K562 (cell line): ENCODE data around the gene NFS1. TPM values are rescaled to one million over a fixed set of nuclear protein-coding genes. Genes with fewer than 3 reads are reported as not detected.

Source experiments
- BACH1 ChIP-seq: fragments of 200-800 bp; sonication (Bioruptor generic); IDR thresholded peaks from 2 replicates; pipeline ENCODE4 v1.6.1; 2016; ENCODE audit warnings: missing genetic modification characterization, missing compliant biosample characterization
- ELF2 ChIP-seq: fragments of 250-450 bp; sonication (Bioruptor Pico); IDR thresholded peaks from 2 replicates; pipeline ENCODE4 v1.5.0; 2021; ENCODE audit warnings: mild to moderate bottlenecking
- ERF ChIP-seq: fragments of 450-650 bp; formaldehyde crosslinking; IDR thresholded peaks from 2 replicates; pipeline ENCODE4 v1.4.0; 2020; ENCODE audit warnings: mild to moderate bottlenecking, mixed read lengths
- FOSL1 ChIP-seq: fragments of 200-800 bp; sonication (Bioruptor generic); conservative IDR thresholded peaks from 2 replicates; pipeline ENCODE4 v1.6.1; 2016; ENCODE audit warnings: missing genetic modification characterization, missing compliant biosample characterization
- FOXJ2 ChIP-seq: fragments of 200-800 bp; sonication (Bioruptor generic); IDR thresholded peaks from 2 replicates; pipeline ENCODE4 v1.6.1; 2016; ENCODE audit warnings: missing genetic modification characterization, missing compliant biosample characterization
- MTA3 ChIP-seq: fragments of 450-650 bp; formaldehyde crosslinking; IDR thresholded peaks from 2 replicates; pipeline ENCODE4 v1.6.1; 2017; ENCODE audit warnings: mild to moderate bottlenecking, borderline replicate concordance
- NCOR1 ChIP-seq: fragments of 450-650 bp; IDR thresholded peaks from 2 replicates; pipeline ENCODE4 v1.6.1; 2016; ENCODE audit warnings: mild to moderate bottlenecking, moderate library complexity
- NEUROD1 ChIP-seq: fragments of 150-350 bp; IDR thresholded peaks from 2 replicates; pipeline ENCODE4 v1.6.1; 2014; ENCODE audit warnings: borderline replicate concordance, low read length, low read depth; ENCODE audit not compliant: partially characterized antibody
- NFRKB ChIP-seq: fragments of 450-650 bp; IDR thresholded peaks from 2 replicates; pipeline ENCODE4 v1.6.1; 2016; ENCODE audit warnings: low read depth
- STAT5A ChIP-seq: IDR thresholded peaks from 2 replicates; pipeline ENCODE4 v1.6.1; 2012; ENCODE audit warnings: low read length, inconsistent platforms, borderline replicate concordance
- ZBTB12 ChIP-seq: fragments of 250-450 bp; sonication (Bioruptor Pico); IDR thresholded peaks from 2 replicates; pipeline ENCODE4 v1.4.0; 2020
- ZBTB7A ChIP-seq: IDR thresholded peaks from 2 replicates; pipeline ENCODE4 v1.6.1; 2011; ENCODE audit warnings: low read depth, mild to moderate bottlenecking, low read length, moderate library complexity, borderline replicate concordance; ENCODE audit not compliant: control insufficient read depth
- ZNF311 ChIP-seq: fragments of 250-450 bp; sonication (Bioruptor Pico); IDR thresholded peaks from 2 replicates; pipeline ENCODE4 v1.4.0; 2020; ENCODE audit warnings: mild to moderate bottlenecking, moderate library complexity
- ZNF79 ChIP-seq: fragments of 250-450 bp; sonication (Bioruptor Pico); IDR thresholded peaks from 2 replicates; pipeline ENCODE4 v1.4.0; 2020; ENCODE audit warnings: low read depth, mild to moderate bottlenecking, moderate library complexity
- polyA plus RNA-seq, 8 experiments: library from polyadenylated mRNA; depleted of rRNA in 4 of 8; stranded (reverse) in 5 of 8; unstranded in 3 of 8; fragments of >200 nt; fragmentation: Nextera tagmentation in 2 of 8; fragmentation: Illumina TruSeq in 1 of 8; extraction: Ambion mirVana in 2 of 8; extraction: Trizol in 1 of 8; gene quantifications; 2 replicates each; pipeline versions ENCODE4 v1.2.1 to v1.2.3, GENCODE V29; 2011 to 2014; ENCODE audit warnings: inconsistent platforms in 1 of 8, missing spikeins in 1 of 8
- total RNA-seq, 7 experiments: library from RNA; depleted of rRNA in 6 of 7; stranded (reverse); fragments of >200 nt in 6 of 7; fragmentation: Illumina TruSeq in 2 of 7; extraction: Trizol in 2 of 7; gene quantifications; 2 replicates each; pipeline versions ENCODE4 v1.2.1 to v1.2.3, GENCODE V29; 2011 to 2021; ENCODE audit warnings: low replicate concordance in 1 of 7
- TF ChIP-seq, protein P1 (sequence below): fragments of 450-650 bp; formaldehyde crosslinking; IDR thresholded peaks from 2 replicates; pipeline ENCODE4 v1.4.0; 2020; ENCODE audit warnings: mild to moderate bottlenecking, moderate library complexity
- TF ChIP-seq, protein P2 (sequence below): fragments of 450-650 bp; formaldehyde crosslinking; IDR thresholded peaks from 2 replicates; pipeline ENCODE4 v1.4.0; 2020; ENCODE audit warnings: mild to moderate bottlenecking
- TF ChIP-seq, protein P3 (sequence below): fragments of 250-450 bp; sonication (Bioruptor Pico); IDR thresholded peaks from 2 replicates; pipeline ENCODE4 v1.5.0; 2021
- TF ChIP-seq, protein P4 (sequence below), 2 experiments: fragments of 450-650 bp; IDR thresholded peaks; 2 replicates each; pipeline ENCODE4 v1.6.1; 2018; ENCODE audit warnings: mild to moderate bottlenecking in 2 of 2, low read depth in 1 of 2; ENCODE audit not compliant: partially characterized antibody in 2 of 2

Gene NFS1
- total and polyA plus RNA-seq, 9 of the 15 experiments (the other 6 are each of a cell fraction or from before 2014, with no cell fraction given) = 11.5 to 84.8 (median 47.1) TPM

- TF ChIP-seq FOSL1 (peak; percentile 62), NEUROD1 (peak; percentile 98), NCOR1 (peak; percentile 57; the same call in 1 of the 2 replicates), NFRKB (peak; percentile 100), FOXJ2 (tag) (peak; percentile 72), ZNF311 (CRISPR knock-in tag) (0 out of 2 replicates have a peak, but pooled peaks have one; percentile 44), MTA3 (peak; percentile 83), ELF2 (0 out of 2 replicates have a peak, but pooled peaks have one; percentile 22), STAT5A (peak; percentile 32; the same call in 1 of the 2 replicates), BACH1 (tag) (0 out of 2 replicates have a peak, but pooled peaks have one; percentile 36), ZBTB12 (CRISPR knock-in tag) (peak; percentile 72), ZBTB7A (0 out of 2 replicates have a peak, but pooled peaks have one; percentile 27), ZNF79 (CRISPR knock-in tag) (no peak), ERF (CRISPR knock-in tag) (no peak)
- TF ChIP-seq, protein P1, sequence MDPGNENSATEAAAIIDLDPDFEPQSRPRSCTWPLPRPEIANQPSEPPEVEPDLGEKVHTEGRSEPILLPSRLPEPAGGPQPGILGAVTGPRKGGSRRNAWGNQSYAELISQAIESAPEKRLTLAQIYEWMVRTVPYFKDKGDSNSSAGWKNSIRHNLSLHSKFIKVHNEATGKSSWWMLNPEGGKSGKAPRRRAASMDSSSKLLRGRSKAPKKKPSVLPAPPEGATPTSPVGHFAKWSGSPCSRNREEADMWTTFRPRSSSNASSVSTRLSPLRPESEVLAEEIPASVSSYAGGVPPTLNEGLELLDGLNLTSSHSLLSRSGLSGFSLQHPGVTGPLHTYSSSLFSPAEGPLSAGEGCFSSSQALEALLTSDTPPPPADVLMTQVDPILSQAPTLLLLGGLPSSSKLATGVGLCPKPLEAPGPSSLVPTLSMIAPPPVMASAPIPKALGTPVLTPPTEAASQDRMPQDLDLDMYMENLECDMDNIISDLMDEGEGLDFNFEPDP = no peak
- TF ChIP-seq, protein P2, sequence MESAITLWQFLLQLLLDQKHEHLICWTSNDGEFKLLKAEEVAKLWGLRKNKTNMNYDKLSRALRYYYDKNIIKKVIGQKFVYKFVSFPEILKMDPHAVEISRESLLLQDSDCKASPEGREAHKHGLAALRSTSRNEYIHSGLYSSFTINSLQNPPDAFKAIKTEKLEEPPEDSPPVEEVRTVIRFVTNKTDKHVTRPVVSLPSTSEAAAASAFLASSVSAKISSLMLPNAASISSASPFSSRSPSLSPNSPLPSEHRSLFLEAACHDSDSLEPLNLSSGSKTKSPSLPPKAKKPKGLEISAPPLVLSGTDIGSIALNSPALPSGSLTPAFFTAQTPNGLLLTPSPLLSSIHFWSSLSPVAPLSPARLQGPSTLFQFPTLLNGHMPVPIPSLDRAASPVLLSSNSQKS = no peak
- TF ChIP-seq, protein P3, sequence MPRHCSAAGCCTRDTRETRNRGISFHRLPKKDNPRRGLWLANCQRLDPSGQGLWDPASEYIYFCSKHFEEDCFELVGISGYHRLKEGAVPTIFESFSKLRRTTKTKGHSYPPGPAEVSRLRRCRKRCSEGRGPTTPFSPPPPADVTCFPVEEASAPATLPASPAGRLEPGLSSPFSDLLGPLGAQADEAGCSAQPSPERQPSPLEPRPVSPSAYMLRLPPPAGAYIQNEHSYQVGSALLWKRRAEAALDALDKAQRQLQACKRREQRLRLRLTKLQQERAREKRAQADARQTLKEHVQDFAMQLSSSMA (CRISPR knock-in tag) = peak; percentile 84
- TF ChIP-seq, protein P4, sequence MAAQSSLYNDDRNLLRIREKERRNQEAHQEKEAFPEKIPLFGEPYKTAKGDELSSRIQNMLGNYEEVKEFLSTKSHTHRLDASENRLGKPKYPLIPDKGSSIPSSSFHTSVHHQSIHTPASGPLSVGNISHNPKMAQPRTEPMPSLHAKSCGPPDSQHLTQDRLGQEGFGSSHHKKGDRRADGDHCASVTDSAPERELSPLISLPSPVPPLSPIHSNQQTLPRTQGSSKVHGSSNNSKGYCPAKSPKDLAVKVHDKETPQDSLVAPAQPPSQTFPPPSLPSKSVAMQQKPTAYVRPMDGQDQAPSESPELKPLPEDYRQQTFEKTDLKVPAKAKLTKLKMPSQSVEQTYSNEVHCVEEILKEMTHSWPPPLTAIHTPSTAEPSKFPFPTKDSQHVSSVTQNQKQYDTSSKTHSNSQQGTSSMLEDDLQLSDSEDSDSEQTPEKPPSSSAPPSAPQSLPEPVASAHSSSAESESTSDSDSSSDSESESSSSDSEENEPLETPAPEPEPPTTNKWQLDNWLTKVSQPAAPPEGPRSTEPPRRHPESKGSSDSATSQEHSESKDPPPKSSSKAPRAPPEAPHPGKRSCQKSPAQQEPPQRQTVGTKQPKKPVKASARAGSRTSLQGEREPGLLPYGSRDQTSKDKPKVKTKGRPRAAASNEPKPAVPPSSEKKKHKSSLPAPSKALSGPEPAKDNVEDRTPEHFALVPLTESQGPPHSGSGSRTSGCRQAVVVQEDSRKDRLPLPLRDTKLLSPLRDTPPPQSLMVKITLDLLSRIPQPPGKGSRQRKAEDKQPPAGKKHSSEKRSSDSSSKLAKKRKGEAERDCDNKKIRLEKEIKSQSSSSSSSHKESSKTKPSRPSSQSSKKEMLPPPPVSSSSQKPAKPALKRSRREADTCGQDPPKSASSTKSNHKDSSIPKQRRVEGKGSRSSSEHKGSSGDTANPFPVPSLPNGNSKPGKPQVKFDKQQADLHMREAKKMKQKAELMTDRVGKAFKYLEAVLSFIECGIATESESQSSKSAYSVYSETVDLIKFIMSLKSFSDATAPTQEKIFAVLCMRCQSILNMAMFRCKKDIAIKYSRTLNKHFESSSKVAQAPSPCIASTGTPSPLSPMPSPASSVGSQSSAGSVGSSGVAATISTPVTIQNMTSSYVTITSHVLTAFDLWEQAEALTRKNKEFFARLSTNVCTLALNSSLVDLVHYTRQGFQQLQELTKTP (IDR thresholded peaks at IDR 0.05; ENCODE audit: low read depth in 1 of 2, partially characterized antibody in 2 of 2) = peak in 1 of 2 experiments; percentile 40
Observed at GRCh38 chr20:35741892-35742740, 43.0 kb upstream of the NFS1 start, which contains the start of gene RBM39 (continued).
